Stimulated activated CD4-positive, alpha-beta T cell treated with anti-CD3 and anti-CD28 coated beads, Interleukin-2, amount 100 ng/mL, for 4 hours (primary cell): ENCODE data around the gene PDZD2.

Experiments
- DNase-seq: peaks from one replicate; pipeline ENCODE4 v3.0.0-alpha.2; 2020; ENCODE audit warnings: low read depth

Gene PDZD2

GRCh38 chr5:31638345-31638744 lies 586 bp upstream of the PDZD2 start:
- DNase-seq = no peak

DNA sequence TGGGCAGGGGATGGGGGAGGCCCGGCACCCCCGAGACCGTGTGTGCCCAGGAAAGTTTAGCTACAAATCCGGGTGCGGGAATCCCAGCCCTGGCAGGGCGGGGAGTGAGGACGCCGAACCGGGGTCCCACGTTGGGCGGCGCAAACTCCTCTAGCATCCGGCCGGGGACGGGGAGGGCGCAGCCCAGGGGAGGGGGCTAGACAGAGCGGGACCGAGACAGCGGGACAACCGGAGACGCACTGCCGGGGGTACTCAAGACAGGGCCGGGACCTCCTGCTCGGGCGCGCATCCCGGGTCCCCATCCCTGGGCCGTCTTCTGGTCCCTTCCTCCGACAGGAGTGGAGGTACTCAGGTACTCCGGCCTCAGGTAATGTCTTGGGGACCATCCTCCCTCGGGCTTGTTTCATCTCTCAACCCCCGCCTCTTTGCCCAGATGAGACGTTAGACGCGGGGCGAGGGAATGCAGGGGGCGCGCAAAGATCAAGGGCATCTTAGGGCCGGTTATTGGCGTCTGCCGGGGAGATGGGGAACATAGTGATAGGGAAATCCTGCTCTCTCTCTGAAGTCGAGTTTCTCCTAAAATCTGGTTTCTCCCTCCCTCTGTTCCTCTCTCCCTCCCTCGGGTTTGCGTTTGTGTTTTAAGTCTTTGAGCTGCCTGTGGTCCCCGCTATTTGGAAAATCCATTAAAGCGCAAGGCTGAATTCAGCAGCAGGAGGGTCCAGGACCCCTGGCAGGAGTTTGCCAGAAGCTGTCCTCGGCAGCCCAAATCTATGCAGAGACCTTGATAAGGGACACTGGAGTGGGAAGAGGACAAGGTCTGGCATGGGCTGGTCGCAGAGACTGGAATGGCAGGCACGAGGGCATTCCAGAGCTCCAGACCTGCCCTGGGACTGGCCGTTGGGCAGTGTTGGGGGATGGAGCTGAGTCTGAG lies 815 bp downstream of the PDZD2 start:
- DNase-seq = no peak

GRCh38 chr5:31640573-31640972 lies 1.6 kb downstream of the PDZD2 start:
- no peak for DNase-seq

DNA sequence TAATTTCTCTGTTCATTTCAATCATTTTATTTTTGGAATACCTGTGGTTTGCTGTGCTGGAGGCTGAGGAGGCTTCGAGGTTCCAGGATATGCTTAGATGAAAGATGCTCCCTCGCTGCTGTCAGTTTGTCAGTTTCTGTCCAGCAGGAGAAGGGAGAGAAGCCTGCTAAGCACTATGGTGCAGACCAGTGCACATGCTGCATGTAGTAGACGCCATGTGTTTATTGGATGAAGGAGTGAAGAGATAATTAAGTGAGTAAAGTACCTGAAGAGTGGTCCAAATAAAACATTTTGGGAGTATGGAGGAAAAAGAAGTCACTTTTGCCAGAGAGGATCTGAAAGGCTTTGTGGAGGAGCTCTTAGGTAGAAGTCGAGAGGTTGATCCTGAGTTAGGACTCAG lies 2.1 kb downstream of the PDZD2 start:
- no peak for DNase-seq

DNA sequence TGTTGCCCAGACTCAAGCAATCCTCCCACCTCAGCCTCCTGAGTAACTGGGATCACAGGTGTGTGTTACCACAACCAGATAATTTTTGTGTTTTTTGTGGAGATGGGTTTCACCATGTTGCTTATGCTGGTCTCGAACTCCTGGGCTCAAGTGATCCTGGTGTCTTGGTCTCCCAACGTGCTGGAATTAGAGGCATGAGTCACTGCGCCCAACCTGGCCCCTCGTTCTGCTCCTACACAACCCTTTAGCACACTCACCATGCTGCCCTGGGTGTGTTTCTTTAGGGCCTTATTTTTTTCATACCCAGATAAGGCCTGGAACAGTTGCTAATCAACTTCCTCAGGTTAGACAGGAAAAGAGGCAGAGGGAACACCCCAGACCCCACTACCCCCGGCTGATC lies 2.6 kb downstream of the PDZD2 start:
- no peak for DNase-seq

GRCh38 chr5:31645420-31646081 lies 6.6 kb downstream of the PDZD2 start:
- no peak for DNase-seq

- DNase-seq = no peak
Measured at GRCh38 chr5:31648326-31648725, 9.4 kb downstream of the PDZD2 start.

DNA sequence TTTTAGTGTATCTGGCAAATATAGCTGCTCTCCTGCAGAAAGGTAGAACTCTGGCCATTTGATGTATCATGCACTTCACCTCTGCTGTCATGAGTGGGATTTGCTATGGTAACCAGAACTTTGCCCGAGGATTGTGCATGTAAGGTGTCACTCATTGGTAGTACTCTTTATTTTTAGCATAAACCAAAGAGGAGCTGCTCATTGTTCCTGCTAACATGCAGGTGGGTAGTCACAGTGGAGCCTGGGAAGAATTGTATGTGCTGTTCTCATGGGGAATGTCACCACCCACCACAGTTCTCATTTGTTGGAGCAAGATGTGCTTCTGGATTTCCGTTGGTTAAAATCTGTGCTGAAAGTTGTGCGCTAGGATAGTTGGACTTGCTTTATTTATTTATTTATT lies 12.3 kb downstream of the PDZD2 start:
- DNase-seq = no peak

DNA sequence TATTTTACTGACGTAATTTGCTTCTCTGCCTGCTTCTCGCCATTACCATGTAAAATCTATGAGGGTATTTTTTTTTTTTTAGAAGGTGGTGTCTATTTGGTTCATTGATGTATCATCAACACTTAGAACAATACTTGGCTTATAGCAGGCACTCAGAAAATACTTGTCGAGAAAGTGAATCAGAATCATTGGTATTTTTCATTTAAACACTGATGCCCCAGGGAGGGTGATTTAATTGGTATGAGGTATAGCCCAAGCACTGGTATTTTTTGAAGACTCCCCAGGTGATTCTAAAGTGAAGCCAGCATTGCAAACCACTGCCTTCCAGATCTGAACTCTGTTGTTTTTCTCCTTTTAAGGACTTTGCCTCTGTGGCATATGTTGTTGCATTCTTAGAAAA lies 16.6 kb downstream of the PDZD2 start:
- DNase-seq = no peak

DNA sequence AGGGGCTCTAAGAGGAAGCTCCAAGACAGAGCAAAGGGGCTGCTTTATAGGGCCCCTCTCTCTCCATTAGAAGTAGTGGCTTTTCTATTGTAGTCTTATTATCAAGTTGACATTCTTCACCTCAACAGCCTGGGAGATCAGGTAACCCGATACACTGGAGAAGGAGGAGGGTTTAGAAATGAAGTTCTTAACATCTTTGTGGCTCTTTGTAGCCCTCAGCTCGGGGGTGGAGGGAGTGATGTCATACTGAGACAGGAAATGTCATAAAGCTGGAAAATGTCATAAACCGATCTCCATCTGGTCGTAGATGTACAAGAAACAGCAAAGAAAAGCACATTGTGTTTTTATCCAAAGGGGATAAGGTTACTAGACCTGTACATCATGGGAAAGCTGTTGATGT lies 17.9 kb downstream of the PDZD2 start:
- no peak for DNase-seq

DNA sequence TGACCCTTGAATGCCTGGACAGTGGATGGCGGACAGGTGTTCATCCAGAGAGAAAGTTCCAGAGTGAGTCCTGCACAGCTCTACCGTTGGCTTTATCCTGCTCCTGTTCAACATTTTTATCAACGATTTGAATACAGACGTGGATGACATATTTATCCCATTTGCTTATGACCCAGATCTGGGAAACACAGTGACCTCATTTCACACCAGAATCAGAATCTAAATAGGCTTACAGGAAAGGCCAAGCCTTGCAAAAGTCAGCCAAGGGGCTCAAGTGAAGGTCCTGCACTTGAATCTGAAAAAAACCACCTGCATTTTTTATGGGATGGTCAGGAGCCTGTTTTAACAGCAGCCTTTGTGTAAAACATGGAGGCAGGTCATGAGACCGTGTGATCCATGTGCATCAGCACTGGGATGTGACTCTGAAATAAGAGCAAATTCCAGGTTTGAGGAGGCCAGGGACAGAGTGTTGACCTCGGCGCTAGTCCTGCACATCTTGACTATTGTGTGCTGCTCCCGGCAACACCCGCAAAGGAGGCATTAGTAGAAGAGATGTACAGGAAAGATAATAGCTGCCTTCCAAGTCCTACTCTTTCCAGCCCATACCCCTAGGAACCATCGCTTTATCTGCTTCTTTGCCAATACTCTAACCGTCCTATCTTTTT lies 18.5 kb downstream of the PDZD2 start:
- no peak for DNase-seq

DNA sequence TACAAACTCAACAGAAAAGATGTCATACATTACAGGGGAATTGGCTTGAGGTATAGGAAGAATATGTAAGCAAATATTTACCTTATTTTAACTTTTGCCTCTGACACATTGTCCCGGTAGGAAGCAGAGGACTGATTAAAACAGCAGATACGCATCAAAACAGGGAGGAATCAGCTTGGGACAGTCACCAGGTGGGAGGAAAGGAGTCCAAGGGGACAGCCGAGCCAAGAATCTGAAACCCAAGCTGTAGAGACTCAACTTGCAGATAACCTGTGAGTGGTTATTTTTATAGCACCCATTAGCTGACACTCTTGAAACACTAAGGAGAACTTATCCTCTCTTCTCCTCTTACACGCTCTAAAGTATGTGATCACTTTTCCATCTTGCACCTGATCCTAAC lies 22.3 kb downstream of the PDZD2 start:
- DNase-seq = no peak

DNA sequence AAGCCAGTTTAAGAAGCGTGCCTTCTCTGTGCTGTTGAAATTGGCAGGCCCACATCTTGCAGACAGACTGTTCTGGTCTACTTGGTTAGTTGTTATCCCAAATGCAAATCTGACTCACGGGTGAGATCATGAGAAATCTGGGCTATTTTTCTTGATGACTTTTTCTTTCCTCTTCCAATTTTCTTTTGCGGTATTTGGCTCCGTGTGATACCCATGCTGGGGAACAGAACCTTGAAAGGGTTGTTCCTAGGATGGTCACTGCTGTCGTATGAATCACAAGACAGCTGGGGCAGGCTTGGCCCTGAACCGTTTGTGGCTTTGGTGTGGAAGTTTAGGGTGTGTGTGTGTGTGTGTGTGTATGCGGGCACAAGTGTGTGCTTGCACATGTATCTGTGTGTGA lies 24.6 kb downstream of the PDZD2 start:
- no peak for DNase-seq

GRCh38 chr5:31664566-31664965 lies 25.6 kb downstream of the PDZD2 start:
- no peak for DNase-seq

DNA sequence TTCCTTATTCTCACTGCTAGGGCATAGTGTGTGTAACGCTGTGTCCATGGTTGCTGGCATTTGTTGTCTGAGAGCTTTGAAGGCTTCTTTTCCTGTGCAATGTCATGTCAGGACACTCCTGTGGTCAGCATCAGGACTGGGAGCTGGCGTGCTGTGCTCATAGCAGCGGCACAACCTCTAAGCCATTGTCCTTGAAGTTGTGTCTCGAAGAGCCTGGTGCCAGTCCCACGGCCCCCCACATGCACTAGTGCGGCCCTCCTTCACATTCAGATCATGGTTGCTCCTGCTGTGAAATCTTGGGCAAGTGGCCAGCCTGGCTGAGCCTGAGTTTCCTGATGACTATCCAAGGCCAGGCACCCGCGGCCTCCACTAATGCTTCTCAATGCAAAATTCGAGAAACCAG lies 32.4 kb downstream of the PDZD2 start:
- no peak for DNase-seq

GRCh38 chr5:31674371-31674951 lies 35.5 kb downstream of the PDZD2 start:
- DNase-seq = no peak

- DNase-seq = no peak
Measured at GRCh38 chr5:31675472-31675871, 36.5 kb downstream of the PDZD2 start.

DNA sequence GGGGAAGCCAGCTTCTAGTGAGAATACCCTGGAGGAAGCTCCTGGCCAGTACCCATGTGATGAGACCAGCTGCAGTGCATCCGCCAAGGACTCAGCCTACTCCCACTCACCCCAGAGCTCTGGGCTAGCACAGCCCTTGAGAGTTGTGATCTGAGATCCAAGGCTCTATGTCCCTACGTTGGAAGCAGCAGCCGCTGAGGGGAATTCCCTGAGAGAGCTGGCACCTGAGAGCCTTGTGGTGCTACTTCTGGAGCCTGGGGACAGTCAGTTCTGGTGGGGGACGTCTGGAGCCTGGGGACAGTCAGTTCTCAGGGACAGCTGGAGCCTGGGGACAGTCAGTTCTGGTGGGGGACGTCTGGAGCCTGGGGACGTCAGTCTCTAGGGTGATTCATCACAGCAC lies 39.2 kb downstream of the PDZD2 start:
- no peak for DNase-seq

GRCh38 chr5:31680528-31680927 lies 41.6 kb downstream of the PDZD2 start:
- no peak for DNase-seq

DNA sequence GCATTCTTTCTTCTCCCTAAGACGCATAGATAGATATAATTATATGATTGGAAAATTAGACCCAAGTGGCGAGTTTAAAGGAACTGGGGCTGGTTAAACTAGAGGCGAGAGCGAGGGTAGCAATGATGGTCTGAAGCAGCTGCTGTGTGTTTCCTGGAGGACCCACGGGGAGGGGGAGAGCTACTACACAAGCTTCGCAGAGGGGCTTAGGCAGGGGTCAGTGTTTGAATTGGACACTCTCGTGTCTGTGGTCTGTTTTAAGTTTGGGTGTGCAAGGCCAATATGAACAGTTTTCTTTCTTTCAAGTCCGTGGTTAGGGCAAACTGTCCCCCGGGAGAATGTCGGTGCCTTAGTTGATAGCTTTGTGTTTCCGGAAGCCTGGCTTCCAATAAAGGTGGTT lies 43.1 kb downstream of the PDZD2 start:
- DNase-seq = no peak

DNA sequence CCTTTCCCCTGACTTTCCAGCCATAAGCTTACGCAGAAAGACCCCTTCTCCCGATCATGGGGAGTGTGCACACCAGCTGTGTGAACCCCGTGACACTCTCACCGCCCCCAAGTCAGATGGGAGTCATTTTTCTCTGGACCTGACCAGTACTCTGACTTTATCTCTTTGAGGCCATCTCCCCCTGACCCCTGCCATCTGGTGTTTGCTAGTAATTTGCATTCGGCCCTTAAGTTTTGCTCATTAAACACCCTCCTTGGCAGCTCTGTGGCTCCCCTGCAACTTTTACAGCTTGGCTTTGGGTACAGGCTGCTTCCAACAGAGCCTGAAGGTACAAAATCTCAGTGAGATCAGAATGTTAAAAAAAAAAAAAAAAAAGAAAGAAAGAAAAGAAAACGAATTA lies 43.9 kb downstream of the PDZD2 start:
- no peak for DNase-seq

- DNase-seq = no peak
Measured at GRCh38 chr5:31688515-31689092, 49.7 kb downstream of the PDZD2 start.
